HG02943 (cell line): ENCODE measurements around the gene PWP1.

Experiments
- ATAC-seq: cut with Tn5 transposase; IDR thresholded peaks from one replicate; pipeline ENCODE4 v1.9.1; 2021; ENCODE audit warnings: mild to moderate bottlenecking, low read depth, moderate library complexity; ENCODE audit not compliant: unreplicated experiment

PWP1 gene

DNA sequence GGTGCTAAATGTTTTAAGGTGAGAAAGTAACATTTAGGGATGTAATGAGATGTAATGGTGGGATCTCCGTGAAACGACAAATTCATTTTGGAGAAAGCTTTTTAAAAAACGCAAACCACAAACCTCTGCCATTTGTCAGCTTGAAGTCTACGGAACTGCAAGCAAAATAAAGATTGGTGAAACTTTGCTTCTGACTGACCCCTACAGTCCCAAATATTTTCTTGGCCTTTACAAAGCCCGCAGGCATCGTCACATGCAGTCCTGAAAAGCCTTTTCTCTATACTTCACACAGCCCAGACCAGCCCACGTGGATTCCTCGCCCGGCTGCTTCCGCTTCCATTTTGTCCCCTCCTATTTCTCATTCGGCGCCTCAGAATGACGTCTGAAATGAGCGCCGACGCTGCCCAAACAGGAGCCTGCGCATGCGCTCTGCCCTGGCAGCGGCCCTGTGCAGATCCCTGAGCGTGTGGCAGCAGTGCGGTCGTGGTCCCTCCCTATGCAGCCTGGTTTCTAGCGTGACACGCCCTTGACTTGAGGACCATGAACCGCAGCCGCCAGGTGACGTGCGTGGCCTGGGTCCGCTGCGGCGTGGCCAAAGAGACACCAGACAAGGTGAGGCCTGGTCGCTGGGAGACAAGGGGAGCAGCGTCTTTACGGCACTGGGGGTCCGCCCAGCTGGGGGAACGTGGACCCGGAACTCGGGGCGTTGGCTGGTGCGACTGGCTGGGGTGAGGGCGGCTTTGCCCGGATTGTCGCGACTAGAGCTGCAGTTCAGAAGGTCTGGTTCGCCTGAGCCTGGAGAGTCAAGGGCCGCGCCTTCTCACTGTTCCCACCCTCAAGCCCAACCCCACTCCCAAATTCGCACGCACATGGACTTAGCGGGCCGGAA is at the start of gene PWP1:
TSS of gene PWP1 (plus strand) at position 440 of the 889 bp plus-strand sequence. CDS start at position 541, 101 bp downstream.
- ATAC-seq, result peak; percentile 88

DNA sequence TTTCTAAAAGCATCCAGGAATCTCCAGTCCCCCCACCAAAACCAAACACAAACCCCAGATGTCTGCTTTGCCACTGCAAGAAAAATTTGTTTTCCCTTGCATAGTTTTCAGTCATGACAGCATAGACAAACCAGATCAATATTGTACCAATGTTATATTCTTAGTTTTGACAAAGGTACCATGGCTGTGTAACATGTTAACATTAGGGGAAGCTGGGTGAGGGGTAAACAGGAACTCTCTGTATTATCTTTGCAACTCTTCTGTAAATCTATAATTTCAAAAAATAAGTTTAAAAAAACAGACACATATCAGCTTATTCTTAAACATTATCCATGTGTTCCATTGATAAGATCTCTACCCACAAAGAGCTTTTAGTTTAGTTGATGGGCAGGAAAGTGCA is 44.4 kb upstream of the PWP1 start:
- no peak for ATAC-seq

DNA sequence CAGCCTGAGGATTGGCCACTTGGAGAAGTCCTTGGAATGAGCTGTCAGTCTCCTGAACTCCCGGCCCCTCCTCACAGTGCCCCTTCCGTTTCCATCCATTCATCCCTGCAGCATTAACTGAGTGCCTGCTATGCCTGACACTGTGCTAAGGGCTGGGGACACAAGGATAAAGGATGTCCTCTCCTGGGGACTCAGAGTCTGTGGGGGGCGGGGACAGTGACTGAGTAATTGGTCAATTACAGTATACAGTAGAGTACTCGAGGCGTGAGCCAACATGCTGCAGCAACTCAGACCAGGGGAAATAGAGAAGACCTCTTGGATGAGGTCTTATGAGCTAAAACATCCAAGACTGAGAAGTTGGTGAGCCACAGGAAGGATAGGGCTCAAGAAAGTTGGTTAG is 43.4 kb upstream of the PWP1 start:
- no peak for ATAC-seq

- no peak for ATAC-seq
These were observed 39.8 kb upstream of the PWP1 start for GRCh38 chr12:107645630-107646333.

DNA sequence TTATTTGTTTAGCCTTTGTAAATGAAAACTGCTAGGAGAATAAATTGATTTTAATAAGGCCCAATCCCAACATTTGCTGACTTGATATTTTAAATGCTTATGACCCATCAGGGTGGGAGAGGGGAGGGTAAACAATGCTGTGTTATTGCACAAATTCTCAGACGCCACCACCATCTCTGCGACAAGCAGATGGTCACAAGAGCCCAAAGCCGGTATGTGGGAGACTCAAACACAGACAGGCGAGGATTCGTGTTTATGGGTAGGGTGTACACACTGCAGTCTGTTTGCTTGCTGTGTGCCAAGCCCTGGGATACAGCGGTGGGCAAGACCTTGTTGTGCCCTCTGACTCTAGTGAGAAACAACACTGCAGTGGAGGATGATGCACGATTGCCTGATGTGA is 39.2 kb upstream of the PWP1 start:
- ATAC-seq, result no peak

GRCh38 chr12:107649661-107650061 is 35.9 kb upstream of the PWP1 start:
- no peak for ATAC-seq

GRCh38 chr12:107650977-107651376 is 34.6 kb upstream of the PWP1 start:
- no peak for ATAC-seq

DNA sequence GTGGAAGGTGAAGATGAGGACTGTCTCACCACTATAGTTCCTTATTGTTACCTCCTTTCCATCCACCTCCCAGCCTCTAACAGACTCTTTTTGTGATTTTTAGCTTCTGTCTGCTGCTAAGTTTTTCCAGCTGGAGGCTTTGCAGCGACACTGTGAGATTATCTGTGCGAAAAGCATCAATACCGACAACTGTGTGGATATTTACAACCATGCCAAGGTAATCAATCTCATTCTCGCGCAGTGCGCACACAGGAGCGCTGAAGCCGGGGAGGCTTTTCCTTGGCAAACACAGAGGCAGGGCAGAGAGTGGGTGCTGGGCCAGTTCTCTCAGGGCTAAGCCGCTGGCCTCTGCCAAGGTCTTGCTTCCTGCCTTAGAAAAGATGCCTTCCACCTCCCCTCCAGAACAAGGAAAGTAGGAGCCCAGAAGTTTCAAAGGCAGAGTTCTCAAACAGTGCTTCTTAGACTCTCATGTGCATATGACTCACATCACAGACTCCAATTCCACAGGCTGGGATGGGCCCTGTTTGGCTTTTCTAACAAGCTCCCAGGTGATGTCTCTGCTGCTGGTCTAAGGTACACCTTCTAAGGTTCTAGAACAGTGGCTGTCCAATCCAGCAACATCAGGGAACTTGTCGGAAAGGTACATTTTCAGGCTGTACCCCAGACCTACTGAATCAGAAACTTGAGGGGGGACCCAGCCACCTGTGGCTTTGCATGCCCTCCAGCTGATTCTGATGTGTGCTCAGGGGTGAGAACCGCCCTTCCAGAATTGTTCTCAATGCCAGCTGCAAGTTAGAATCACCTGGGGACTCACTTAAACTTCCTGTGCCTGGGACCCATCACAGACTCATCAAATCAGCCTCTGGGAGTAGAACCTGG is 33.8 kb upstream of the PWP1 start:
- no peak for ATAC-seq

DNA sequence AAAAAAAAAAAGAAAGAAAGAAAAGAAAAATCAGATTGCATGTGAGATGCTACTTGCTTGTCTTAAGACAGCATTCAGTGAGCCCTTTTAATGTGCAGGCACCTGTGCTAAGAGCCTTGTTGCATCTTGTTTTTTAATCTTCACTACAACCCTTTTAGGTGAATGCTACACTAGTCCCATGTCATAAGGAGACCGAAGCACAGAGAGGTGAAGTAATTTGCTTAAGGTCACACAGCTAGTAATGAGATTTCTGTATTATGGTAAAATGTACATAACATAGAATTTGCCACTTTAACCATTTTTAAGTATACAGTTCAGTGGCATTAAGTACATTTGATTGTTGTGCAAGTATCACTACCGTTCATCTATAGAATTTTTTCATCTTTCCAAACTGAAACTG is 32.1 kb upstream of the PWP1 start:
- ATAC-seq, result no peak

GRCh38 chr12:107654873-107655272 is 30.7 kb upstream of the PWP1 start:
- ATAC-seq, result no peak

- ATAC-seq, result no peak
These were observed 30.1 kb upstream of the PWP1 start for GRCh38 chr12:107655281-107656065.

- ATAC-seq, result no peak
These were observed 29.3 kb upstream of the PWP1 start for GRCh38 chr12:107656302-107656701.

- ATAC-seq, result no peak
These were observed 28.5 kb upstream of the PWP1 start for GRCh38 chr12:107657133-107657532.

- ATAC-seq, result no peak
These were observed 28.0 kb upstream of the PWP1 start for GRCh38 chr12:107657621-107658020.

- no peak for ATAC-seq
These were observed 25.4 kb upstream of the PWP1 start for GRCh38 chr12:107660235-107660634.

- no peak for ATAC-seq
These were observed 24.7 kb upstream of the PWP1 start for GRCh38 chr12:107660861-107661415.

DNA sequence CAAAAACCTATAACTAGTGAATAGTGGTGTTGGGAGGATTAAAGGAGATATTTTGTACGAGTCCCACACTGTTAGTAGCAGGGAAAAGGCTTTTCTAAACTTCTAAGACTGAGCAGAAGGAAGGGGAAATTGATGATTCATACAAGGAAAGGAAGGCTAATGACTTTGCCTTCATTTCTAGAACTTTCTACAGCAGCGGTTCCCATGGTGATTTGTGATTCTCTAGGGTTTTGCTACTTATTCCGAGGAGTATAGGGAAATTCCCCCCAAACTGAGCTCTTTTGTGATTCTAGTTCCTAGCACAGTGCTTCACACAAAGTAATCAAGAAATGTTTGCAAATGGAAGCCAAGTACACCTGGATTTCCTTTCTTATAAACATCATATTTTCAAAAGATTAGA is 23.8 kb upstream of the PWP1 start:
- no peak for ATAC-seq

GRCh38 chr12:107662484-107662883 is 23.1 kb upstream of the PWP1 start:
- ATAC-seq, result no peak

- no peak for ATAC-seq
These were observed 22.3 kb upstream of the PWP1 start for GRCh38 chr12:107663277-107663676.

DNA sequence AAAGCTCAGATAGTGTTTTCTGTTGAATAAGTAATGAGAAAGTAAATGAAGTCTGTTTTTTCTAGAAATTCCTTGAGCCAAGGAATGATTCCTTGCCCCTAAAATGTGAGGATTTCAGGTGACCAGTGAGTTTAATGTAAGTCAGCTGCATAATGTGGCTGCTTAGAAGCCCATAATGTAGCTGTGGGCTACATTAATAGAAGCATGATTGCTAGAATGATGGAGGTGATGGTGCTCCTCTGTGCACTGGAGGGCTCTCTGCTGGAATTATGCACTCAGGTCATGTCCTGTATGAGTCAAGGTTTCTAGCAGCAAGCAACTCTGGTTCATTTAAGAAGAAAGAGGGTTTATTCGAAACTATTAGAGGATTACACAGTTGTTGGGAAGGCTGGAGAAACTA is 19.6 kb upstream of the PWP1 start:
- no peak for ATAC-seq
